Measurements from ENCODE around the gene NRIP1. TPM values are rescaled to one million over a fixed set of nuclear protein-coding genes. Genes with fewer than 3 reads are reported as not detected.

NRIP1 gene
- total and polyA plus RNA-seq, 7 donors, result 10.2 to 35.3 (median 26.3) TPM

DNA sequence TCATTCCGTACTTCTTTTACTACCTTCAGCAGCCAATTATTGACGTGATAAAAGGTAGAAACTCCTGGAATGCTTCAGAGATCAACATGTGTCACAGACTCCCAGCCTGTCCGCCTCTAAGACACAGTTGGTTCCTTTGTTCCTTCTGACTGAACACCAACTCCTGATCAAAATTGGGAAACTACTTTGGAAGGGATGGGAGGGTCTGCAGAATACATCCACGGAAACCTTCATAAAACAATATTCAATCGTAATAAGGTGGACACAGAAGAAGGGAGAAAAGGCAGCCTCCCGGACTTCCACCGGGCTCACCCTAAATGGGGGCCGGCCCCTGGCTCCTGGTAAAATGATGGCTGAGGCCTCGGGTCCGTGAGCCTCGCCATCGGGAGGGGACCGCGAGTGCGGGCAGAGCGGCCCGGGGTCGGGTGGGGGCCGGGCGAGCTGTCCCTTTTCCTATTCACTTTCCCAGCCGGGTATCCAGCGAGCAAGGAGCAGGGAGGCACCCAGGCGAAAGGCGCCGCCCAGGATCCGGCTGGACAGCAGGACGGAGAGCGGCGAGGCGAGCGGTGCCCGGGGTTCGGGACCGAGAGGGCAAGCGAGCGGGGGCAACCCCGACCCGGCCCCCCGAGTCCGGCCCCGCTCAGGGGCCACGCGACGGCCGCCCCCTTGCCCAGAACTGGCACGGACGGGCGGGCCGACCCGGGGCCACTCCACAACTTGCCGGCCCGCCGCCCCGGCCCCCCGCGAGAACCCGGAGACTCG lies 805 bp downstream of the NRIP1 start:
- peak; percentile 73 for DNase-seq
- Histone ChIP-seq H3K27me3 (no peaks in the 10 kb centered on the region), H3K36me3 (no peaks in the 10 kb centered on the region), H3K27ac (peak overlapping the region; percentile 96 to 99 (median 98)), H3K9me3 (no peaks in the 10 kb centered on the region), H3K4me1 (peaks cover 0 to 52% (median 35%) of the 10 kb centered on the region in 4 donors), H3K4me3 (peak overlapping the region; percentile 74 to 97 (median 96))
- TF ChIP-seq POLR2AphosphoS5 (IDR thresholded peaks at IDR 0.05) (no peak), CTCF (IDR thresholded peaks at IDR 0.05) (no peak), EP300 (IDR thresholded peaks at IDR 0.05) (no peak), POLR2A (IDR thresholded peaks at IDR 0.05) (no peak)
- intact Hi-C loops (cut with DNase I), result loop anchor here (2.0 to 10.0 kb wide), 5 partner anchors 89 to 681 kb away; partner anchors contain the start of gene HSPA13
- WGBS, 2 donors, result 0 to 1% methylated on average over 58 of the region's 58 CpGs

GRCh38 chr21:15063081-15063813 lies 1.6 kb downstream of the NRIP1 start:
- H3K4me1 ChIP-seq, result peaks cover 0 to 59% (median 41%) of the 10 kb centered on the region in 4 donors
- intact Hi-C loops (cut with DNase I), result loop anchor here (5.0 to 10.0 kb wide), 3 partner anchors 88 to 419 kb away; no protein-coding TSS in a partner anchor
- H3K4me3 ChIP-seq, result peak overlapping the region; percentile 74 to 97 (median 96)
- no peaks in the 10 kb centered on the region for H3K9me3 ChIP-seq
- DNase-seq, result no peak
- TF ChIP-seq POLR2AphosphoS5 (IDR thresholded peaks at IDR 0.05) (no peak), POLR2A (IDR thresholded peaks at IDR 0.05) (no peak), CTCF (IDR thresholded peaks at IDR 0.05) (no peak), EP300 (IDR thresholded peaks at IDR 0.05) (no peak)
- WGBS, 2 donors, result 2 to 6% methylated on average over 11 of the region's 11 CpGs
- no peaks in the 10 kb centered on the region for H3K27me3 ChIP-seq
- H3K36me3 ChIP-seq, result no peaks in the 10 kb centered on the region
- peak overlapping the region; percentile 96 to 99 (median 98) for H3K27ac ChIP-seq

DNA sequence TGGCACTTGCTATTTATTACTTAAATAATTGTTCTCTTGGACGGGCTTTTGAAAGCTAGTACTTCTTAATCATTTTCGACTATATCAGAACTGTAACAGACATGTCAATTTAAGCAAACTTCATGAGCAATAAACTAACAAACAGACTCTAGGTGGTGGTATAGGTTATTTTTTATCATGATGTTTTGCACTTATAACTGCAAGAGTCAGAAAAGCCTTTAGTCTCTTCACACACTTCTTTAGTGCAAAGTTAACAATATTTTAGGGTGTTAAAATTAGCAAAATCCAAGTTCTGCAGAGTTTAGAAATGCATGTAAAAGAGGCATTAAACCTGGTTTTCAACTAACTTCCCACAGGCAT lies 2.2 kb downstream of the NRIP1 start:
- WGBS, 2 donors, result 10 to 14% methylated on average over 2 of the region's 2 CpGs
- H3K27me3 ChIP-seq, result no peaks in the 10 kb centered on the region
- intact Hi-C loops (cut with DNase I), result loop anchor here (5.0 to 10.0 kb wide), 3 partner anchors 88 to 420 kb away; no protein-coding TSS in a partner anchor
- peak overlapping the region in 2 of 4 donors; percentile 97 to 99 for H3K27ac ChIP-seq
- DNase-seq, result no peak
- H3K9me3 ChIP-seq, result no peaks in the 10 kb centered on the region
- no peak for TF ChIP-seq CTCF (IDR thresholded peaks at IDR 0.05)
- no peaks in the 10 kb centered on the region for H3K36me3 ChIP-seq
- H3K4me3 ChIP-seq, result peak overlapping the region; percentile 74 to 97 (median 96)
- H3K4me1 ChIP-seq, result peaks cover 0 to 66% (median 47%) of the 10 kb centered on the region in 4 donors

- intact Hi-C loops (cut with DNase I), result loop anchor here (5.0 to 10.0 kb wide), 3 partner anchors 87 to 420 kb away; no protein-coding TSS in a partner anchor
- Histone ChIP-seq H3K27me3 (no peaks in the 10 kb centered on the region), H3K4me3 (peak overlapping the region in 2 of 4 donors; percentile 96), H3K36me3 (no peaks in the 10 kb centered on the region), H3K9me3 (no peaks in the 10 kb centered on the region), H3K27ac (peak overlapping the region in 2 of 4 donors; percentile 13 to 97), H3K4me1 (peaks cover 0 to 71% (median 53%) of the 10 kb centered on the region in 4 donors)
- no peak for DNase-seq
- TF ChIP-seq CTCF (IDR thresholded peaks at IDR 0.05) (no peak), POLR2AphosphoS5 (IDR thresholded peaks at IDR 0.05) (no peak), EP300 (IDR thresholded peaks at IDR 0.05) (no peak), POLR2A (IDR thresholded peaks at IDR 0.05) (no peak)
- WGBS, 2 donors, result 10 to 27% methylated on average over 6 of the region's 6 CpGs
Observed at GRCh38 chr21:15061747-15062605, 2.8 kb downstream of the NRIP1 start.
